HEK293 (cell line): ENCODE measurements around the gene PPARA.
A peak's percentile ranks its signal among the peaks of the same experiment; 100 is the strongest.

Source experiments
- CTCF ChIA-PET: fragments of 350-600 bp; formaldehyde crosslinking; extraction: SDS; loops from one replicate; lab custom pipeline; 2021; ENCODE audit warnings: antibody characterized with exemption; lab: Yijun Ruan, JAX
- POLR2A ChIA-PET: fragments of 300-600 bp; formaldehyde crosslinking; extraction: SDS; loops from one replicate; lab custom pipeline; 2020; ENCODE audit warnings: antibody characterized with exemption, inconsistent platforms; lab: Yijun Ruan, JAX
- H3K27ac ChIP-seq: fragments of 200-500 bp; sonication (Bioruptor generic); 2 replicates; pipeline ENCODE4 v1.5.1; 2014; ENCODE audit warnings: low read depth, low read length, control low read depth, inconsistent platforms; ENCODE audit errors: extremely low read depth
- H3K36me3 ChIP-seq, 2 experiments: fragments of 200-500 bp in 1 of 2; sonication (Bioruptor generic) in 1 of 2; 1 replicate in 1 of 2; 2 replicates in 1 of 2; pipeline ENCODE4 v1.5.1; 2014 to 2017; ENCODE audit warnings: inconsistent platforms in 2 of 2, low read length in 2 of 2; ENCODE audit not compliant: control insufficient read depth in 2 of 2, insufficient read depth in 1 of 2
- H3K4me1 ChIP-seq: fragments of 200-500 bp; sonication (Bioruptor generic); 2 replicates; pipeline ENCODE4 v1.5.1; 2014; ENCODE audit warnings: mild to moderate bottlenecking, low read length, inconsistent platforms; ENCODE audit not compliant: control insufficient read depth, insufficient read depth
- H3K4me3 ChIP-seq: 2 replicates; pipeline ENCODE4 v1.5.1; 2011; ENCODE audit warnings: low read depth, mild to moderate bottlenecking, control low read depth, low read length, moderate library complexity
- H3K9me3 ChIP-seq: fragments of 200-500 bp; sonication (Bioruptor generic); 2 replicates; pipeline ENCODE4 v1.5.1; 2014; ENCODE audit warnings: low read depth, low read length, inconsistent platforms; ENCODE audit not compliant: control insufficient read depth, insufficient read depth
- EGR2 ChIP-seq: fragments of 450-650 bp; formaldehyde crosslinking; IDR thresholded peaks from 2 replicates; pipeline ENCODE4 v1.5.1; 2016; ENCODE audit warnings: low read depth, missing biosample characterization, missing genetic modification characterization
- KLF1 ChIP-seq: fragments of 450-650 bp; formaldehyde crosslinking; IDR thresholded peaks from 2 replicates; pipeline ENCODE4 v1.5.1; 2016; ENCODE audit warnings: missing biosample characterization, missing genetic modification characterization
- SCRT2 ChIP-seq: fragments of 450-650 bp; formaldehyde crosslinking; IDR thresholded peaks from 2 replicates; pipeline ENCODE4 v1.5.1; 2016; ENCODE audit warnings: missing biosample characterization, missing genetic modification characterization
- SP3 ChIP-seq: fragments of 450-650 bp; formaldehyde crosslinking; IDR thresholded peaks from 2 replicates; pipeline ENCODE4 v1.5.1; 2016; ENCODE audit warnings: missing biosample characterization, missing genetic modification characterization
- TSHZ1 ChIP-seq: fragments of 450-650 bp; formaldehyde crosslinking; IDR thresholded peaks from 2 replicates; pipeline ENCODE4 v1.5.1; 2016; ENCODE audit warnings: missing biosample characterization, missing genetic modification characterization, borderline replicate concordance
- ZBTB20 ChIP-seq: fragments of 450-650 bp; formaldehyde crosslinking; IDR thresholded peaks from 2 replicates; pipeline ENCODE4 v1.5.1; 2016; ENCODE audit warnings: missing biosample characterization, missing genetic modification characterization
- ZBTB6 ChIP-seq: fragments of 450-650 bp; formaldehyde crosslinking; IDR thresholded peaks from 2 replicates; pipeline ENCODE4 v1.5.1; 2017; ENCODE audit warnings: missing biosample characterization, missing genetic modification characterization
- ZFHX2 ChIP-seq: fragments of 450-650 bp; formaldehyde crosslinking; conservative IDR thresholded peaks from 2 replicates; pipeline ENCODE4 v1.5.1; 2016; ENCODE audit warnings: missing biosample characterization, missing genetic modification characterization
- ZNF239 ChIP-seq: fragments of 450-650 bp; formaldehyde crosslinking; IDR thresholded peaks from 2 replicates; pipeline ENCODE4 v1.5.1; 2016; ENCODE audit warnings: missing biosample characterization, missing genetic modification characterization
- ZNF335 ChIP-seq: fragments of 450-650 bp; formaldehyde crosslinking; conservative IDR thresholded peaks from 2 replicates; pipeline ENCODE4 v1.5.1; 2016; ENCODE audit warnings: missing biosample characterization, missing genetic modification characterization
- ZNF362 ChIP-seq: fragments of 450-650 bp; formaldehyde crosslinking; IDR thresholded peaks from 2 replicates; pipeline ENCODE4 v1.5.1; 2016; ENCODE audit warnings: missing biosample characterization, missing genetic modification characterization
- ZNF473 ChIP-seq: fragments of 450-650 bp; formaldehyde crosslinking; IDR thresholded peaks from 2 replicates; pipeline ENCODE4 v1.5.1; 2017; ENCODE audit warnings: missing biosample characterization, missing genetic modification characterization
- ZNF621 ChIP-seq: fragments of 450-650 bp; formaldehyde crosslinking; IDR thresholded peaks from 2 replicates; pipeline ENCODE4 v1.5.1; 2017; ENCODE audit warnings: missing biosample characterization, missing genetic modification characterization
- ZNF837 ChIP-seq: fragments of 450-650 bp; formaldehyde crosslinking; IDR thresholded peaks from 2 replicates; pipeline ENCODE4 v1.5.1; 2016; ENCODE audit warnings: missing biosample characterization, missing genetic modification characterization

Gene PPARA

GRCh38 chr22:46148336-46148735 is 2.0 kb upstream of the PPARA start (continued):
- no peak for TF ChIP-seq TSHZ1 (tag by site-specific recombination)
- TF ChIP-seq ZNF473 (tag by site-specific recombination) = no peak
- no peak for TF ChIP-seq ZBTB20 (tag by site-specific recombination)

- Histone ChIP-seq H3K4me3 (no peak overlapping the region), H3K4me1 (peaks cover 7% of the 10 kb centered on the region), H3K9me3 (no peaks in the 10 kb centered on the region), H3K27ac (no peak overlapping the region), H3K36me3 (peaks cover 4 to 14% of the 10 kb centered on the region in 2 experiments)
- ChIA-PET POLR2A (interaction anchor here (0.6 kb wide), 1 partner anchor 93 kb away, joined by 5 read pairs; no protein-coding TSS in a partner anchor), CTCF (interaction anchor here (0.7 to 1.4 kb wide), 3 partner anchors 25 to 188 kb away, joined by 3 to 5 read pairs (median 3); no protein-coding TSS in a partner anchor)
- TF ChIP-seq ZBTB20 (tag by site-specific recombination) (no peak), ZNF837 (tag by site-specific recombination) (no peak), ZNF239 (tag by site-specific recombination) (no peak), ZFHX2 (tag by site-specific recombination) (peak; percentile 31)
Measured at GRCh38 chr22:46148816-46149511, 1.4 kb upstream of the PPARA start.

- no peak overlapping the region for H3K27ac ChIP-seq
- H3K4me1 ChIP-seq = peaks cover 7% of the 10 kb centered on the region
- no peaks in the 10 kb centered on the region for H3K9me3 ChIP-seq
- CTCF ChIA-PET = interaction anchor here (0.7 to 1.5 kb wide), 3 partner anchors 25 to 187 kb away, joined by 3 to 5 read pairs (median 3); no protein-coding TSS in a partner anchor
- peaks cover 4 to 20% of the 10 kb centered on the region in 2 experiments for H3K36me3 ChIP-seq
- TF ChIP-seq SCRT2 (tag by site-specific recombination) (peak; percentile 45), ZBTB20 (tag by site-specific recombination) (peak; percentile 86), ZNF837 (tag by site-specific recombination) (no peak), ZFHX2 (tag by site-specific recombination) (0 out of 2 replicates have a peak, but pooled peaks have one; percentile 15), ZBTB6 (tag by site-specific recombination) (no peak), SP3 (tag by site-specific recombination) (peak; percentile 39; the same call in 1 of the 2 replicates), ZNF621 (tag by site-specific recombination) (no peak), EGR2 (tag by site-specific recombination) (0 out of 2 replicates have a peak, but pooled peaks have one; percentile 25), KLF1 (peak; percentile 50; the same call in 1 of the 2 replicates), ZNF335 (tag by site-specific recombination) (peak; percentile 34), ZNF362 (tag by site-specific recombination) (no peak)
- H3K4me3 ChIP-seq = peak overlapping the region; percentile 72
- POLR2A ChIA-PET = interaction anchor here (0.6 kb wide), 1 partner anchor 92 kb away, joined by 5 read pairs; no protein-coding TSS in a partner anchor
Measured at GRCh38 chr22:46149512-46150033, 753 bp upstream of the PPARA start.
